Activated CD4-positive, alpha-beta memory T cell treated with anti-CD3 and anti-CD28 coated beads for 36 hours (primary cell): ENCODE data around the gene NOTO. TPM values are rescaled to one million over a fixed set of nuclear protein-coding genes. Genes with fewer than 3 reads are reported as not detected.
A peak's percentile ranks its signal among the peaks of the same experiment; 100 is the strongest.

Source experiments
- CTCF ChIA-PET: fragments of 350-600 bp; sonication (Branson Sonifier 250); formaldehyde crosslinking; loops from one replicate; lab custom pipeline; 2021; ENCODE audit warnings: antibody characterized with exemption, inconsistent platforms; lab: Charles Lee
- POLR2A ChIA-PET: fragments of 350-600 bp; sonication (Branson Sonifier 250); formaldehyde crosslinking; loops from one replicate; lab custom pipeline; 2021; ENCODE audit warnings: antibody characterized with exemption; lab: Charles Lee
- DNase-seq: peaks from one replicate; pipeline ENCODE4 v3.0.0-alpha.2; 2020
- H3K27ac Mint-ChIP-seq: one replicate; pipeline ENCODE4 v1.8.0; 2021; ENCODE audit warnings: mixed read lengths
- H3K27me3 Mint-ChIP-seq: one replicate; pipeline ENCODE4 v1.8.0; 2021; ENCODE audit warnings: mixed read lengths
- H3K36me3 Mint-ChIP-seq: one replicate; pipeline ENCODE4 v1.8.0; 2021; ENCODE audit warnings: mixed read lengths
- H3K4me1 Mint-ChIP-seq: one replicate; pipeline ENCODE4 v1.8.0; 2021; ENCODE audit warnings: low read depth, mixed read lengths
- H3K4me3 Mint-ChIP-seq: one replicate; pipeline ENCODE4 v1.8.0; 2021; ENCODE audit warnings: mild to moderate bottlenecking, mixed read lengths
- H3K9me3 Mint-ChIP-seq: one replicate; pipeline ENCODE4 v1.8.0; 2021; ENCODE audit warnings: mixed read lengths
- intact Hi-C: fragments of 100-400 bp; cut with micrococcal nuclease; formaldehyde crosslinking; loops from one replicate; pipeline ENCODE4 v1.15.1; 2023
- total RNA-seq, 2 experiments: library from RNA; stranded (reverse); gene quantifications; one replicate each; pipeline ENCODE4 v1.2.3, GENCODE V29; 2021

NOTO gene
- total RNA-seq, 2 experiments from 2014 or later: not detected

DNA sequence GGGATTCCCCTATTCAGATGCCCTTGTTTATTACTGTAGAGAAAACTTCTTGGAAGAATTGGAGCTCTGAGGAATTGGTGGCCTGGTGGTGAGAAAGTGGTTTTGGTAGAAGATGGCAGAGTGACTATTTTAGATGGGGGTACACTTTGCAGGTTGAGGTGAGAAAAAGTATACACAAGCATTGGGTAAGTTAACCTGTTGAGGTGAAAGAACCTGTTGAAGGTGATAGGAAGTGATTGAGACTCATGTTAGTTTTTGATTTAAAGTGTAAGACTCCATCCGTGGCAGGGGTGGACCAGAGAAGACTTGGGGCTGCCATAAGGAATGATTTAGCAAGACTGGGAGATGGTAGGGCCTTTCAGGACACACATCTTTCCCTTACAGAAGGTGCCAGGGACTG is 34.8 kb downstream of the NOTO start:
- DNase-seq: no peak
- H3K36me3 Mint-ChIP-seq: peaks cover 30% of the 10 kb centered on the region
- H3K9me3 Mint-ChIP-seq: no peaks in the 10 kb centered on the region
- H3K4me1 Mint-ChIP-seq: peaks cover 44% of the 10 kb centered on the region
- intact Hi-C loops: loop anchor here (10.0 kb wide), 1 partner anchor 1218 kb away; the partner anchor contains the start of genes INO80B and WBP1
- peaks cover 1% of the 10 kb centered on the region for H3K27me3 Mint-ChIP-seq
- peak overlapping the region; percentile 28 for H3K27ac Mint-ChIP-seq
- ChIA-PET POLR2A (interaction anchor here (0.7 kb wide), 1 partner anchor 941 kb away, joined by 3 read pairs; the partner anchor contains the start of gene MOB1A), CTCF (interaction anchor here (2.0 to 10.2 kb wide), 2 partner anchors 24 to 54 kb away, joined by 10 to 70 read pairs; partner anchors contain the start of gene EGR4)
- H3K4me3 Mint-ChIP-seq: peak overlapping the region; percentile 2

DNA sequence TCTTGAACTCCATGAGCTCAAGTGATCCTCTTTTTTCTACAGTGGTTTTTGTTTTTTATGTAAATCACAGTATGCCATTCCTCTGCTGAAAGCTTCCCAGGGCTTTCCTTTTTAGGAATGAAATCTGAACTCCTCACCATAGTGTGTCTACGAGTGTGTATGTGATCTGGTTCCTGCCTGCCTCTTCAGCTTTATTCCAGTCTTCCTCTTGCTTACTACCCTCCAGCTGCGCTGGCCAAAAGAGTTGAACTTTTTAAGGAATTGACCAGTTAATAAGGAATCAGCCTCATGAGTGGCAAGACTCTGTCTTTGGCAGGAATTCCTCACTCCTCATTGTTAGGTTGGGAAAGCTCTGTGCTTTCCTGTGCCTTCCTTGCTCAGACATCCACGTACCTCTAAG is 35.8 kb downstream of the NOTO start:
- Mint-ChIP-seq H3K4me1 (peaks cover 42% of the 10 kb centered on the region), H3K9me3 (no peaks in the 10 kb centered on the region), H3K27me3 (peaks cover 1% of the 10 kb centered on the region), H3K27ac (peak overlapping the region; percentile 14), H3K36me3 (peaks cover 34% of the 10 kb centered on the region), H3K4me3 (no peak overlapping the region)
- intact Hi-C loops: loop anchor here (10.0 kb wide), 1 partner anchor 1217 kb away; the partner anchor contains the start of genes INO80B and WBP1
- no peak for DNase-seq
- POLR2A ChIA-PET: no interaction called here
- CTCF ChIA-PET: interaction anchor here (2.0 to 10.2 kb wide), 2 partner anchors 25 to 53 kb away, joined by 10 to 70 read pairs; partner anchors contain the start of gene EGR4

DNA sequence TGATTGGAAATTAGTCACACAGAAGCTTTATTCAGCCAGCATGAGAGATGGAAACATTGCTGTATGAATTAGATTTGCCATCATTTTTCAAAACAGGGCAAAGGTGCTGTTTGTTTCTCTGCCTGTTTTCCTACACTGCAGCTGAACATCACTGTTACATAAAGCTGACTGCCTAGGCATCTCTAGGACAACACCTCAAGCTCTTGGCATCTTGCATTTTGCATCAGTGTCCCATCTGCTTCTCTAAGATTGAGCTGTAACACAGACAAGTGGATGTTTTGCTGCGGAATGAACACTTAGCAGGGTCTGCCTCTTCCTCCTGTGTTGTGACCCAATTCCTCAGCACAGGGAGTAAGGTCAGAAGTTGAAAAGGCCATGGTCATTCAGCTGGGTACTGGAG is 36.6 kb downstream of the NOTO start:
- CTCF ChIA-PET: interaction anchor here (1.8 to 10.2 kb wide), 2 partner anchors 27 to 52 kb away, joined by 4 to 70 read pairs; partner anchors contain the start of gene EGR4
- peaks cover 40% of the 10 kb centered on the region for H3K36me3 Mint-ChIP-seq
- no peaks in the 10 kb centered on the region for H3K27me3 Mint-ChIP-seq
- intact Hi-C loops: loop anchor here (10.0 kb wide), 1 partner anchor 1216 kb away; the partner anchor contains the start of genes INO80B and WBP1
- peak overlapping the region; percentile 25 for H3K27ac Mint-ChIP-seq
- POLR2A ChIA-PET: no interaction called here
- H3K4me3 Mint-ChIP-seq: no peak overlapping the region
- no peaks in the 10 kb centered on the region for H3K9me3 Mint-ChIP-seq
- peaks cover 43% of the 10 kb centered on the region for H3K4me1 Mint-ChIP-seq
- DNase-seq: no peak

DNA sequence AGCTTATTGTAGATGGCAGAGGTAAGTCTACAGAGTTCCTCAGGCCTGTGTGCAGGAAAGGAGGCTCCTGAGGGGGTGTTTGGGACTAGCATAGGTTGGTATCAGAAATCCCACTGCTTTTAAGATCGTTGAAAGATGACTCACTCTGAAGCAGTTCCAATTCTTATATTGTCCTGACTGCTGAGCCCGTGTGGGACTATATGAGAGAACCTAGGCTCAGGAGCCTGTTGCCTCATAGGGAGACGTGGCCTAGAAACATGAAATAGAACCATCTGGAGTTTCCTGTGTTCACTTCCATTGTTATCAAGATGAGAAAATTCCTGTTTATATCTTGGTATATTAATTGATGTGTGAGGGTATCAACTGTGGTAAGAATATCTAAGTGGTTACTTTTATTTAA is 37.4 kb downstream of the NOTO start:
- CTCF ChIA-PET: interaction anchor here (1.8 to 10.2 kb wide), 2 partner anchors 27 to 51 kb away, joined by 4 to 70 read pairs; partner anchors contain the start of gene EGR4
- DNase-seq: no peak
- POLR2A ChIA-PET: no interaction called here
- Mint-ChIP-seq H3K9me3 (no peaks in the 10 kb centered on the region), H3K4me1 (peaks cover 50% of the 10 kb centered on the region), H3K27me3 (no peaks in the 10 kb centered on the region), H3K27ac (peak overlapping the region; percentile 25), H3K4me3 (no peak overlapping the region), H3K36me3 (peaks cover 46% of the 10 kb centered on the region)
- intact Hi-C loops: loop anchor here (10.0 kb wide), 1 partner anchor 1215 kb away; the partner anchor contains the start of genes INO80B and WBP1

DNA sequence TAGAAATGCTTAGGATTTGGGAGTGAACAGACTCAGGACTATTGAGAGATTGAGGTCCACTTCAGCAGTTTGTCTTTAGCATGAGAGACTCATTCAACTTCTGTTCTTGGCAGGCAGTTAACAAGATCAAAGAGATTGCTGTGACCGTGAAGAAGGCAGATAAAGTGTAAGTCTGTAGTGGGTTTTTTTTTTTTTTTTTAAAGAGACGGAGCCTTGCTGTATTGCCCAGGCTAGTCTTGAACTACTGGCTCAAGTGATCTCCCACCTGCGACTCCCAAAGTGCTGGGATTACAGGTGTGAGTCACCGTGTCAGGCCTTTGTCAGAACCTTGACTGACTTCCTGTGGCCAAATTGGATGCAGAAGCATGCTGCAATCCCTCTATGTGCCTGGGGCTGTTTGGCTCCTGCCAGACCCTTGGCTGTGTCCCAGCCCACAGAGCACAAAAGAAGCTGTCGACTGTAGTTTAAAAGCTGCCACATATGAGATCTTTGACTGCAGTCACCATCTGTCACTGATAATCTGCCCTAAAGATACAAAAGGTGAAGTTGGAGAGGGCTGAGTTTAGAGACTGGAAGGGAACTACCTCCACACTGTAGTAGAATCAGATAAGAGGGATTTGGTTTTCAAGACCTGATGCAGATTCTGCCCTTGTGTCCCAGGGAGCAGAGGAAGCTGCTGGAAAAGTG is 41.7 kb downstream of the NOTO start:
- H3K27ac Mint-ChIP-seq: peak overlapping the region; percentile 62

DNA sequence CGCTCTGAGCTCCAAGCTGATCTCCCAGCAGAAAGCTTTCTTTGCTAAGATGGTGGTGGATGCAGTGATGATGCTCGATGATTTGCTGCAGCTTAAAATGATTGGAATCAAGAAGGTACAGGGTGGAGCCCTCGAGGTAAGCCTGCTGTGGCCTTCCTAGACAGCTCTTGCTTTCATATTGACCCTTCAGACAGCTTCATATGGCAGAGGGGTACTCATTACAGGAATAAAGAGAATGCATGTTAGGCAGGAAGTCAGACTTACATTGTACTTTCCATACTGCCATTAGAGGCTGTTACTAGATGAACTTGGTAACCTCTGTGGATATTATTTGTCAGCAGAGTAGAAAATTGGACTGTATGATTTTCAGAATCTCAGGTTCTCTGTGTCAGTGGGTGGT is 42.2 kb downstream of the NOTO start:
- Mint-ChIP-seq H3K4me1 (peaks cover 23% of the 10 kb centered on the region), H3K9me3 (no peaks in the 10 kb centered on the region), H3K27ac (peak overlapping the region; percentile 62), H3K27me3 (no peaks in the 10 kb centered on the region), H3K4me3 (no peak overlapping the region), H3K36me3 (peaks cover 61% of the 10 kb centered on the region)
- CTCF ChIA-PET: interaction anchor here (1.1 to 1.5 kb wide), 2 partner anchors 32 to 45 kb away, joined by 4 to 7 read pairs; no protein-coding TSS in a partner anchor
- POLR2A ChIA-PET: interaction anchor here (1.8 to 3.6 kb wide), 2 partner anchors 9 to 10 kb away, joined by 7 to 18 read pairs; partner anchors contain the start of gene CCT7
- DNase-seq: no peak
- intact Hi-C loops: no loop called here

More for the DNA sequence above, 41.7 kb downstream of the NOTO start:
- POLR2A ChIA-PET: interaction anchor here (1.8 to 3.6 kb wide), 2 partner anchors 9 to 10 kb away, joined by 7 to 18 read pairs; partner anchors contain the start of gene CCT7
- CTCF ChIA-PET: interaction anchor here (1.1 to 1.5 kb wide), 2 partner anchors 32 to 45 kb away, joined by 4 to 7 read pairs; no protein-coding TSS in a partner anchor
- Mint-ChIP-seq H3K4me1 (peaks cover 29% of the 10 kb centered on the region), H3K36me3 (peaks cover 59% of the 10 kb centered on the region), H3K9me3 (no peaks in the 10 kb centered on the region), H3K4me3 (no peak overlapping the region), H3K27me3 (no peaks in the 10 kb centered on the region)
- intact Hi-C loops: no loop called here
- DNase-seq: no peak

DNA sequence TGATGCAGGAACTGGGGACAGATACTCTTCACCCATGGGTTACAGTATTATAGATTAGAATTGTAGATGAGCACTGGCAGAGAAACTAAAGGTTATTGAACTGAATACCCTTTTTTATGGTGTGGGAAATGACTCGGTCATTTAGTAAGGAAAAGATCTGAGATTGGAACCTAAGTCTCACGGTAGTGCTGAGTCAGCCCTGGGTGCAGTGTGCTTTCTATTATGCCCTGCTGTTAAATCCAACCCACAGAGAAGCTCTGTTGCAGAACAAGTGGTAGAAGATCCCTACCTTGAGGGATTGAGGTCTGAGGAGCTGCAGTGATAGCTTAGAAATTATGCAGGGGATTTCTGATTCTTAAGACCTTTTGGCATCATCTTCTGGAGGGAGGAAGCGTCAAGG is 44.5 kb downstream of the NOTO start:
- POLR2A ChIA-PET: no interaction called here
- peak overlapping the region; percentile 16 for H3K27ac Mint-ChIP-seq

DNA sequence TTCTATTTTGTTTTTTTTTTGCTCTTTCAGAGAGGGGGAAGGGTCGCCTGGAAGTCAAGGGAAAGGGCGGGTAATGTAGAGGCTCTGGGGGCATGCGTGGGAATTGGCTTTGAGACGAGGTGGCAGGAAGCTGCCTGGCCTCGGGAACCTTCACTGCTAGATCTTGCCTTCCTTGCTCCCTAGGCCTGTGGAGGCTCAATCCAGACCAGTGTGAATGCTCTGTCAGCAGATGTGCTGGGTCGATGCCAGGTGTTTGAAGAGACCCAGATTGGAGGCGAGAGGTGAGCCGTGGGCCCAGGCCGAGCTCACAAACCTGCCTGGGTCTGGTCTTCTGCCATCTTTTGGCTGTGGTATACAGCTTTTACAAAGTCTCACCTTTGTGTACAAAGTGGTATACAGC is 47.3 kb downstream of the NOTO start:
- POLR2A ChIA-PET: no interaction called here
- H3K9me3 Mint-ChIP-seq: no peaks in the 10 kb centered on the region
- DNase-seq: no peak
- H3K27ac Mint-ChIP-seq: no peak overlapping the region
- intact Hi-C loops: no loop called here
- no peaks in the 10 kb centered on the region for H3K27me3 Mint-ChIP-seq
- no peak overlapping the region for H3K4me3 Mint-ChIP-seq
- CTCF ChIA-PET: no interaction called here
- H3K4me1 Mint-ChIP-seq: peaks cover 11% of the 10 kb centered on the region
- peaks cover 58% of the 10 kb centered on the region for H3K36me3 Mint-ChIP-seq

More for the DNA sequence above, 44.5 kb downstream of the NOTO start:
- DNase-seq: no peak
- H3K4me1 Mint-ChIP-seq: peaks cover 21% of the 10 kb centered on the region
- no peaks in the 10 kb centered on the region for H3K9me3 Mint-ChIP-seq
- H3K4me3 Mint-ChIP-seq: no peak overlapping the region
- H3K36me3 Mint-ChIP-seq: peaks cover 71% of the 10 kb centered on the region
- CTCF ChIA-PET: interaction anchor here (1.5 kb wide), 1 partner anchor 43 kb away, joined by 8 read pairs; no protein-coding TSS in a partner anchor
- intact Hi-C loops: no loop called here
- no peaks in the 10 kb centered on the region for H3K27me3 Mint-ChIP-seq

DNA sequence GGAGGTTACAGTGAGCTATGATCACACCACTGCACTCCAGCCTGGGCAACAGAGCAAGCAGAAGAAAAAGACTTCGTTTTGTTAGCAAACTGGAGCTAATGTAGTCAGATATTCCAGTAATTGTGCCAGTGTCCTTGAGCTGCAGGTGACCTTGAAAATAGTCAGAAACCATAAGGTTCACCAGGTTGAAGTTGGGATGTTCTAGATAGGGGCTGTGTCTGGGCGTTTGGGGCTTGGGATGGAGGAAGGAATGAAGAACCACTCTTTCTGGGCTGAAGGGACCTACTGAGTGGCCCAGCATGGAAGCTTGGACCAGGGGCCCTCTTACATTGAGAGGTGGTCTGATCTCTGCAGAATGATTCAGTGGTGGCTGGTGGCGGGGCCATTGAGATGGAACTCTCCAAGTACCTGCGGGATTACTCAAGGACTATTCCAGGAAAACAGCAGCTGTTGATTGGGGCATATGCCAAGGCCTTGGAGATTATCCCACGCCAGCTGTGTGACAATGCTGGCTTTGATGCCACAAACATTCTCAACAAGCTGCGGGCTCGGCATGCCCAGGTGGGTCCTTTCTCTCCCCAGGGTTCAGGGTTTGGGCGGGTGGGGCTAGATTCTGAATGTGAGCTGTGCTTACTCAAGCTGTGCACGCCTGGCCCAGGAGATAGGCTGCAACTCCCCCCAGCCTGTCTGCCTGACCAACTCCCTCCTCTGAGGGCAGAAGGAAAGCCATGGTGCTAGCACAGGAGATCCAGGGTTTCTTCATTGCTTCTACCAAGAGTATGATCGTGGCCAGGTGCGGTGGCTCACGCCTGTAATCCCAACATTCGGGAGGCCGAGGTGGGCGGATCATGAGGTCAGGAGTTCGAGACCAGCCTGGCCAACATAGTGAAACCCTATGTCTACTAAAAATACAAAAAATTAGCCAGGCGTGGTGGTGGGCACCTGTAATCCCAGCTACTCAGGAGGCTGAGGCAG is 48.8 kb downstream of the NOTO start:
- intact Hi-C loops: no loop called here
- ChIA-PET CTCF (no interaction called here), POLR2A (interaction anchor here (0.6 kb wide), 1 partner anchor 16 kb away, joined by 3 read pairs; no protein-coding TSS in a partner anchor)
- Mint-ChIP-seq H3K27me3 (no peaks in the 10 kb centered on the region), H3K4me1 (peaks cover 5% of the 10 kb centered on the region), H3K9me3 (no peaks in the 10 kb centered on the region), H3K27ac (no peak overlapping the region), H3K36me3 (peaks cover 47% of the 10 kb centered on the region), H3K4me3 (no peak overlapping the region)
- no peak for DNase-seq

DNA sequence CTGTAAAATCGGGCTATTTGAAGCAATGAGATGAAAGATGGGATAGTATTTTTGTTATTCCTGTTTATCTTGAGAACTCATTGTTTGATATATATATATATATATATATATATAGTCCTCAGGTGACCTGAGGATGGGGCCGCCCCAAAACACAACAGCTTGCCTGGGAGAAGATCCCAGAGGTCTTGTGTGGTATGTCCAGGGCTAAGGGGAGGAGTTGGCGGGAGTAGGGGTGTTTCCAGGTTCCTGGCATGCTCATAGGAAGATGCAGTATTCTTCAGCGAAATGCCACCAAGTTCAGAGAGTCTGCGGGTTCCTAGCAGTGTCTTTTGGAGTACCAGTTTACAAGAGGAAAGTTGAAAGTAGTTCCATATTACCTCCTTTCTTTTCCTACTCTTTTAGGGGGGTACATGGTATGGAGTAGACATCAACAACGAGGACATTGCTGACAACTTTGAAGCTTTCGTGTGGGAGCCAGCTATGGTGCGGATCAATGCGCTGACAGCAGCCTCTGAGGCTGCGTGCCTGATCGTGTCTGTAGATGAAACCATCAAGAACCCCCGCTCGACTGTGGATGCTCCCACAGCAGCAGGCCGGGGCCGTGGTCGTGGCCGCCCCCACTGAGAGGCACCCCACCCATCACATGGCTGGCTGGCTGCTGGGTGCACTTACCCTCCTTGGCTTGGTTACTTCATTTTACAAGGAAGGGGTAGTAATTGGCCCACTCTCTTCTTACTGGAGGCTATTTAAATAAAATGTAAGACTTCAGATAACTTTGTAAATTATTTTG is 50.1 kb downstream of the NOTO start:
- ChIA-PET CTCF (interaction anchor here (0.6 kb wide), 1 partner anchor 78 kb away, joined by 3 read pairs; no protein-coding TSS in a partner anchor), POLR2A (no interaction called here)
- peaks cover 34% of the 10 kb centered on the region for H3K36me3 Mint-ChIP-seq
- no peak overlapping the region for H3K4me3 Mint-ChIP-seq
- H3K4me1 Mint-ChIP-seq: no peaks in the 10 kb centered on the region
- H3K9me3 Mint-ChIP-seq: no peaks in the 10 kb centered on the region
- intact Hi-C loops: no loop called here
- no peaks in the 10 kb centered on the region for H3K27me3 Mint-ChIP-seq
- DNase-seq: no peak
- H3K27ac Mint-ChIP-seq: no peak overlapping the region
